Fibroblast of lung (primary cell): ENCODE results near the gene KMT2D.
A peak's percentile ranks its signal among the peaks of the same experiment; 100 is the strongest.

Experiments used
- CTCF ChIP-seq, 2 donors: IDR thresholded peaks in 1 of 2; conservative IDR thresholded peaks in 1 of 2; 1 replicate in 1 of 2; 2 replicates in 1 of 2; pipeline ENCODE4 v1.5.1; 2011 to 2012; ENCODE audit warnings: low read length in 2 of 2, control low read depth in 1 of 2, inconsistent platforms in 1 of 2, low read depth in 1 of 2, mild to moderate bottlenecking in 1 of 2
- EZH2 ChIP-seq: IDR thresholded peaks from 2 replicates; pipeline ENCODE4 v1.5.1; 2012; ENCODE audit warnings: low read length, control low read depth, mild to moderate bottlenecking; ENCODE audit errors: missing control alignments

GRCh38 chr12:49060237-49061156 is at the start of gene KMT2D:
- TF ChIP-seq CTCF (conservative IDR thresholded peaks at IDR 0.05 in 1 of 2, IDR thresholded peaks at IDR 0.05 in 1 of 2; ENCODE audit: low read depth in 1 of 2, low read length in 2 of 2) = peak; percentile 19 to 34
- TF ChIP-seq EZH2 = no peak
